SK-N-SH (cell line): Measurements from ENCODE around the gene PTPRG.

ENCODE experiments used
- MEF2A ChIP-seq: IDR thresholded peaks from 2 replicates; pipeline ENCODE4 v1.4.0; 2012; ENCODE audit warnings: low read depth, borderline replicate concordance
- MXI1 ChIP-seq: IDR thresholded peaks from 2 replicates; pipeline ENCODE4 v1.6.1; 2012; ENCODE audit warnings: mild to moderate bottlenecking, low read depth, low read length, improper control_type of control experiment
- POLR2AphosphoS5 ChIP-seq: IDR thresholded peaks from 2 replicates; pipeline ENCODE4 v1.6.1; 2012; ENCODE audit warnings: low read depth, low read length
- RCOR1 ChIP-seq: fragments of 150-350 bp; IDR thresholded peaks from 2 replicates; pipeline ENCODE4 v1.6.1; 2017; ENCODE audit warnings: antibody characterized with exemption, low read length
- REST ChIP-seq: IDR thresholded peaks from 2 replicates; pipeline ENCODE4 v1.6.1; 2012; ENCODE audit warnings: mild to moderate bottlenecking, low read depth, low read length, moderate library complexity

- TF ChIP-seq MEF2A, result no peak
- TF ChIP-seq REST, result no peak
- no peak for TF ChIP-seq POLR2AphosphoS5
- TF ChIP-seq MXI1, result no peak
- TF ChIP-seq RCOR1, result no peak
Measured at GRCh38 chr3:61674596-61674995, 113.2 kb downstream of the PTPRG start.
